NB4 (cell line): Measurements from ENCODE around the gene C1QC.

ENCODE experiments used
- DNase-seq: peaks from one replicate; pipeline ENCODE4 v3.0.0; 2010; ENCODE audit warnings: low read depth
- H3K4me3 ChIP-seq: one replicate; pipeline ENCODE4 v1.5.1; 2011; ENCODE audit warnings: mild to moderate bottlenecking, low read depth, low read length, moderate library complexity
- CTCF ChIP-seq: IDR thresholded peaks from one replicate; pipeline ENCODE4 v1.5.1; 2012; ENCODE audit warnings: low read depth, low read length
- MAX ChIP-seq: IDR thresholded peaks from 2 replicates; pipeline ENCODE4 v1.6.1; 2011; ENCODE audit warnings: low read depth, low read length
- MYC ChIP-seq: IDR thresholded peaks from 2 replicates; pipeline ENCODE4 v1.6.1; 2011; ENCODE audit warnings: low read depth, low read length
- POLR2A ChIP-seq: IDR thresholded peaks from 2 replicates; pipeline ENCODE4 v1.6.1; 2011; ENCODE audit warnings: mild to moderate bottlenecking; ENCODE audit not compliant: insufficient read length; ENCODE audit errors: extremely low read depth

The C1QC gene

GRCh38 chr1:22641906-22642636, 1.4 kb upstream of the C1QC start:
- TF ChIP-seq CTCF (peak; percentile 64), MAX (0 out of 2 replicates have a peak, but pooled peaks have one; percentile 21), MYC (0 out of 2 replicates have a peak, but pooled peaks have one; percentile 21), POLR2A (no peak)
- H3K4me3 ChIP-seq = no peak overlapping the region
- DNase-seq = peak; percentile 62

GRCh38 chr1:22643928-22644327, 495 bp downstream of the C1QC start:
- TF ChIP-seq POLR2A (no peak), MAX (no peak), CTCF (no peak), MYC (no peak)
- DNase-seq = no peak
- H3K4me3 ChIP-seq = no peak overlapping the region

GRCh38 chr1:22645931-22646330, 2.5 kb downstream of the C1QC start:
- no peak for DNase-seq
- TF ChIP-seq MYC (no peak), CTCF (no peak), POLR2A (no peak)
- H3K4me3 ChIP-seq = no peak overlapping the region

GRCh38 chr1:22646384-22646783, 3.0 kb downstream of the C1QC start:
- TF ChIP-seq MAX = no peak
- no peak for TF ChIP-seq POLR2A
- no peak for TF ChIP-seq CTCF
- no peak for TF ChIP-seq MYC
- H3K4me3 ChIP-seq = no peak overlapping the region
- DNase-seq = no peak

GRCh38 chr1:22650089-22650693, 6.8 kb downstream of the C1QC start:
- no peak overlapping the region for H3K4me3 ChIP-seq
- no peak for DNase-seq
- no peak for TF ChIP-seq POLR2A
- TF ChIP-seq MAX = no peak
- no peak for TF ChIP-seq MYC
- no peak for TF ChIP-seq CTCF
